HG02623 (cell line): ENCODE data around the gene SLC13A2.
"Not testable (repeated sequence)": the region's sequence is repeated elsewhere in the genome, so short reads cannot be mapped to it uniquely, and the experiment has no call there.

Experiments
- ATAC-seq: cut with Tn5 transposase; IDR thresholded peaks from one replicate; pipeline ENCODE4 v1.9.1; 2021; ENCODE audit warnings: moderate library complexity; ENCODE audit not compliant: unreplicated experiment

Gene SLC13A2

GRCh38 chr17:28473542-28473941, at the start of gene SLC13A2:
Gene SLC13A2, plus strand, starts transcription at chr17:28473644. Its CDS starts 69 bp downstream, at chr17:28473713.
- no peak for ATAC-seq

GRCh38 chr17:28425206-28425605, 48.2 kb upstream of the SLC13A2 start:
- no peak for ATAC-seq

- ATAC-seq: no peak
Observed at GRCh38 chr17:28426081-28426519, 47.3 kb upstream of the SLC13A2 start.

GRCh38 chr17:28427371-28427770, 46.1 kb upstream of the SLC13A2 start:
- no peak for ATAC-seq

- not testable (repeated sequence) for ATAC-seq
Observed at GRCh38 chr17:28427982-28428381, 45.5 kb upstream of the SLC13A2 start.

GRCh38 chr17:28433721-28434120, 39.7 kb upstream of the SLC13A2 start:
- no peak for ATAC-seq

GRCh38 chr17:28434326-28434725, 39.1 kb upstream of the SLC13A2 start:
- not testable (repeated sequence) for ATAC-seq

- no peak for ATAC-seq
Observed at GRCh38 chr17:28443901-28444638, 29.4 kb upstream of the SLC13A2 start.

GRCh38 chr17:28446716-28447395, 26.6 kb upstream of the SLC13A2 start:
- no peak for ATAC-seq

- ATAC-seq: no peak
Observed at GRCh38 chr17:28447396-28447760, 26.1 kb upstream of the SLC13A2 start.

- ATAC-seq: no peak
Observed at GRCh38 chr17:28449859-28450258, 23.6 kb upstream of the SLC13A2 start.

GRCh38 chr17:28457890-28458289, 15.6 kb upstream of the SLC13A2 start:
- ATAC-seq: no peak

- ATAC-seq: not testable (repeated sequence)
Observed at GRCh38 chr17:28458881-28459280, 14.6 kb upstream of the SLC13A2 start.

- no peak for ATAC-seq
Observed at GRCh38 chr17:28460901-28461300, 12.5 kb upstream of the SLC13A2 start.

GRCh38 chr17:28466001-28466400, 7.4 kb upstream of the SLC13A2 start:
- ATAC-seq: no peak

- no peak for ATAC-seq
Observed at GRCh38 chr17:28466521-28467048, 6.9 kb upstream of the SLC13A2 start.

GRCh38 chr17:28467456-28468025, 5.9 kb upstream of the SLC13A2 start:
- no peak for ATAC-seq

GRCh38 chr17:28468033-28468735, 5.3 kb upstream of the SLC13A2 start:
- ATAC-seq: not testable (repeated sequence)

GRCh38 chr17:28468781-28469180, 4.7 kb upstream of the SLC13A2 start:
- ATAC-seq: no peak

GRCh38 chr17:28469376-28469775, 4.1 kb upstream of the SLC13A2 start:
- ATAC-seq: no peak

- ATAC-seq: no peak
Observed at GRCh38 chr17:28470266-28470913, 3.1 kb upstream of the SLC13A2 start.
